HTERT RPE-1 (cell line): Measurements from ENCODE around the gene CTNNA2.
"Not testable (repeated sequence)": the region's sequence is repeated elsewhere in the genome, so short reads cannot be mapped to it uniquely, and the experiment has no call there.

Experiments
- in situ Hi-C: fragments of 300-500 bp; cut with MboI; formaldehyde crosslinking; loops from 4 replicates; pipeline ENCODE4 v1.14.3; 2020; ENCODE audit warnings: low sequenced_read_pairs

CTNNA2 gene

GRCh38 chr2:80126596-80127189, 613.8 kb downstream of the CTNNA2 start:
- in situ Hi-C loops = no loop called here

- in situ Hi-C loops = no loop called here
These were observed 615.2 kb downstream of the CTNNA2 start for GRCh38 chr2:80128080-80128479.

GRCh38 chr2:80132281-80132680, 619.4 kb downstream of the CTNNA2 start:
- in situ Hi-C loops = no loop called here

GRCh38 chr2:80135001-80135400, 622.1 kb downstream of the CTNNA2 start:
- in situ Hi-C loops = no loop called here

GRCh38 chr2:80136338-80136737, 623.5 kb downstream of the CTNNA2 start:
- in situ Hi-C loops = no loop called here

- in situ Hi-C loops = no loop called here
These were observed 626.1 kb downstream of the CTNNA2 start for GRCh38 chr2:80139001-80139400.

GRCh38 chr2:80141007-80141726, 628.3 kb downstream of the CTNNA2 start:
- in situ Hi-C loops = no loop called here

GRCh38 chr2:80145499-80145898, 632.6 kb downstream of the CTNNA2 start:
- in situ Hi-C loops = no loop called here

- in situ Hi-C loops = not testable (repeated sequence)
These were observed 633.9 kb downstream of the CTNNA2 start for GRCh38 chr2:80146757-80147156.

GRCh38 chr2:80147690-80148089, 634.8 kb downstream of the CTNNA2 start:
- in situ Hi-C loops = no loop called here

GRCh38 chr2:80148906-80149305, 636.1 kb downstream of the CTNNA2 start:
- in situ Hi-C loops = no loop called here

- in situ Hi-C loops = no loop called here
These were observed 637.1 kb downstream of the CTNNA2 start for GRCh38 chr2:80149991-80150390.

- in situ Hi-C loops = no loop called here
These were observed 638.4 kb downstream of the CTNNA2 start for GRCh38 chr2:80151248-80151647.

GRCh38 chr2:80151651-80152050, 638.8 kb downstream of the CTNNA2 start:
- in situ Hi-C loops = no loop called here

GRCh38 chr2:80153151-80153550, 640.3 kb downstream of the CTNNA2 start:
- in situ Hi-C loops = no loop called here

- in situ Hi-C loops = no loop called here
These were observed 640.9 kb downstream of the CTNNA2 start for GRCh38 chr2:80153768-80154167.

GRCh38 chr2:80154231-80154915, 641.5 kb downstream of the CTNNA2 start:
- in situ Hi-C loops = no loop called here

- in situ Hi-C loops = no loop called here
These were observed 651.5 kb downstream of the CTNNA2 start for GRCh38 chr2:80164375-80164774.

- in situ Hi-C loops = no loop called here
These were observed 653.8 kb downstream of the CTNNA2 start for GRCh38 chr2:80166483-80167171.

- in situ Hi-C loops = no loop called here
These were observed 654.5 kb downstream of the CTNNA2 start for GRCh38 chr2:80167284-80167808.

- in situ Hi-C loops = no loop called here
These were observed 655.2 kb downstream of the CTNNA2 start for GRCh38 chr2:80168037-80168436.
